Activated B cell treated with CpG ODN at 0.5 μM for 24 hours (primary cell): ENCODE results near the gene ADCK1. TPM values are rescaled to one million over a fixed set of nuclear protein-coding genes. Genes with fewer than 3 reads are reported as not detected.
"Not testable (repeated sequence)": the region's sequence is repeated elsewhere in the genome, so short reads cannot be mapped to it uniquely, and the experiment has no call there.

Experiments
- ATAC-seq: fragments of 200-7000 bp; cut with Tn5 transposase; one replicate; pipeline ENCODE4 v1.10.0; 2021; ENCODE audit warnings: low read depth, mild to moderate bottlenecking, moderate library complexity
- CTCF ChIA-PET: fragments of 350-600 bp; sonication (Branson Sonifier 250); formaldehyde crosslinking; loops from one replicate; lab custom pipeline; 2021; ENCODE audit warnings: antibody characterized with exemption; lab: Charles Lee
- POLR2A ChIA-PET: fragments of 350-600 bp; sonication (Branson Sonifier 250); formaldehyde crosslinking; loops from one replicate; lab custom pipeline; 2021; ENCODE audit warnings: antibody characterized with exemption; lab: Charles Lee
- DNase-seq: peaks from one replicate; pipeline ENCODE4 v3.0.0; 2022
- H3K27ac Mint-ChIP-seq: one replicate; pipeline ENCODE4 v1.8.0; 2020; ENCODE audit warnings: mixed read lengths
- H3K27me3 Mint-ChIP-seq: one replicate; pipeline ENCODE4 v1.8.0; 2021; ENCODE audit warnings: mixed read lengths
- H3K36me3 Mint-ChIP-seq: one replicate; pipeline ENCODE4 v1.8.0; 2021; ENCODE audit warnings: low read depth, mixed read lengths
- H3K4me1 Mint-ChIP-seq: one replicate; pipeline ENCODE4 v1.8.0; 2021; ENCODE audit warnings: mixed read lengths
- H3K4me3 Mint-ChIP-seq: one replicate; pipeline ENCODE4 v1.8.0; 2020; ENCODE audit warnings: mild to moderate bottlenecking, mixed read lengths
- H3K9me3 Mint-ChIP-seq: one replicate; pipeline ENCODE4 v1.8.0; 2020; ENCODE audit warnings: mixed read lengths
- CTCF ChIP-seq: fragments of 200-600 bp; IDR thresholded peaks from one replicate; pipeline ENCODE4 v1.8.0; 2022; ENCODE audit warnings: antibody characterized with exemption, mild to moderate bottlenecking
- intact Hi-C: fragments of 100-400 bp; cut with micrococcal nuclease; formaldehyde crosslinking; loops from one replicate; pipeline ENCODE4 v1.15.1; 2024
- total RNA-seq: library from RNA; stranded (reverse); gene quantifications from 2 replicates; pipeline ENCODE4 v1.2.3, GENCODE V29; 2022

The ADCK1 gene
- total RNA-seq, 1 donor from 2014 or later = 8.6 TPM

GRCh38 chr14:77812028-77812427 lies 12.1 kb downstream of the ADCK1 start:
- DNase-seq (no peak), ATAC-seq (no peak)
- H3K9me3 Mint-ChIP-seq = no peaks in the 10 kb centered on the region
- no peak overlapping the region for H3K4me3 Mint-ChIP-seq
- intact Hi-C loops = no loop called here
- CTCF ChIA-PET = no interaction called here
- POLR2A ChIA-PET = no interaction called here
- H3K27ac Mint-ChIP-seq = no peak overlapping the region
- H3K27me3 Mint-ChIP-seq = no peaks in the 10 kb centered on the region
- no peaks in the 10 kb centered on the region for H3K4me1 Mint-ChIP-seq
- no peak for TF ChIP-seq CTCF
- H3K36me3 Mint-ChIP-seq = no peaks in the 10 kb centered on the region

GRCh38 chr14:77812682-77813081 lies 12.8 kb downstream of the ADCK1 start:
- H3K4me3 Mint-ChIP-seq, CTCF ChIA-PET, H3K27me3 Mint-ChIP-seq, H3K27ac Mint-ChIP-seq, H3K36me3 Mint-ChIP-seq, intact Hi-C loops, POLR2A ChIA-PET, H3K9me3 Mint-ChIP-seq, ATAC-seq, H3K4me1 Mint-ChIP-seq, DNase-seq: not testable (repeated sequence)

GRCh38 chr14:77822307-77822706 lies 22.4 kb downstream of the ADCK1 start:
- DNase-seq (no peak), ATAC-seq (no peak)
- Mint-ChIP-seq H3K27me3 (no peaks in the 10 kb centered on the region), H3K27ac (no peak overlapping the region), H3K4me1 (no peaks in the 10 kb centered on the region), H3K36me3 (peaks cover 45% of the 10 kb centered on the region), H3K9me3 (no peaks in the 10 kb centered on the region), H3K4me3 (no peak overlapping the region)
- intact Hi-C loops = no loop called here
- no peak for TF ChIP-seq CTCF
- ChIA-PET POLR2A (no interaction called here), CTCF (no interaction called here)

- Mint-ChIP-seq H3K4me1 (no peaks in the 10 kb centered on the region), H3K27me3 (no peaks in the 10 kb centered on the region), H3K36me3 (peaks cover 47% of the 10 kb centered on the region), H3K9me3 (no peaks in the 10 kb centered on the region), H3K27ac (no peak overlapping the region), H3K4me3 (no peak overlapping the region)
- ChIA-PET CTCF (no interaction called here), POLR2A (interaction anchor here (0.5 kb wide), 1 partner anchor 9 kb away, joined by 3 read pairs; no protein-coding TSS in a partner anchor)
- no peak for DNase-seq
- intact Hi-C loops = no loop called here
- no peak for ATAC-seq
- no peak for TF ChIP-seq CTCF
Observed at GRCh38 chr14:77822741-77823140, 22.8 kb downstream of the ADCK1 start.

GRCh38 chr14:77823378-77823777 lies 23.5 kb downstream of the ADCK1 start:
- no peaks in the 10 kb centered on the region for H3K9me3 Mint-ChIP-seq
- no peak for TF ChIP-seq CTCF
- peaks cover 47% of the 10 kb centered on the region for H3K36me3 Mint-ChIP-seq

More at GRCh38 chr14:77823378-77823777, 23.5 kb downstream of the ADCK1 start:
- Mint-ChIP-seq H3K4me1 (no peaks in the 10 kb centered on the region), H3K27ac (no peak overlapping the region), H3K27me3 (no peaks in the 10 kb centered on the region), H3K4me3 (no peak overlapping the region)
- intact Hi-C loops = no loop called here
- ATAC-seq (no peak), DNase-seq (no peak)
- POLR2A ChIA-PET = interaction anchor here (0.5 kb wide), 1 partner anchor 10 kb away, joined by 3 read pairs; no protein-coding TSS in a partner anchor
- CTCF ChIA-PET = no interaction called here
